GM19023 (cell line): ENCODE measurements around the gene SERPINH1.

Source experiments
- ATAC-seq: cut with Tn5 transposase; IDR thresholded peaks from one replicate; pipeline ENCODE4 v1.9.1; 2021; ENCODE audit warnings: mild to moderate bottlenecking, moderate library complexity; ENCODE audit not compliant: unreplicated experiment

The SERPINH1 gene

GRCh38 chr11:75554258-75555022 is 7.6 kb upstream of the SERPINH1 start:
- no peak for ATAC-seq

- no peak for ATAC-seq
These were observed 6.8 kb upstream of the SERPINH1 start for GRCh38 chr11:75555079-75555811.

GRCh38 chr11:75556275-75556674 is 5.8 kb upstream of the SERPINH1 start:
- ATAC-seq, result no peak

- ATAC-seq, result no peak
These were observed 4.2 kb upstream of the SERPINH1 start for GRCh38 chr11:75557666-75558494.

- no peak for ATAC-seq
These were observed 2.9 kb upstream of the SERPINH1 start for GRCh38 chr11:75558939-75559843.

GRCh38 chr11:75560644-75561043 is 1.4 kb upstream of the SERPINH1 start:
- ATAC-seq, result no peak

- no peak for ATAC-seq
These were observed 516 bp upstream of the SERPINH1 start for GRCh38 chr11:75561426-75562047.

- ATAC-seq, result no peak
These were observed 907 bp downstream of the SERPINH1 start for GRCh38 chr11:75562836-75563484.

- no peak for ATAC-seq
These were observed 1.5 kb downstream of the SERPINH1 start for GRCh38 chr11:75563501-75563977.

GRCh38 chr11:75563978-75564552 is 2.0 kb downstream of the SERPINH1 start:
- ATAC-seq, result no peak

- ATAC-seq, result no peak
These were observed 3.3 kb downstream of the SERPINH1 start for GRCh38 chr11:75565221-75565814.

- ATAC-seq, result no peak
These were observed 4.1 kb downstream of the SERPINH1 start for GRCh38 chr11:75565916-75566762.

GRCh38 chr11:75566763-75567279 is 4.8 kb downstream of the SERPINH1 start:
- ATAC-seq, result no peak

GRCh38 chr11:75567971-75568370 is 5.9 kb downstream of the SERPINH1 start:
- ATAC-seq, result no peak

GRCh38 chr11:75568616-75569219 is 6.7 kb downstream of the SERPINH1 start:
- ATAC-seq, result no peak

- ATAC-seq, result no peak
These were observed 8.6 kb downstream of the SERPINH1 start for GRCh38 chr11:75570559-75571139.

- ATAC-seq, result no peak
These were observed 9.6 kb downstream of the SERPINH1 start for GRCh38 chr11:75571625-75572024.
